Neural crest cell (in vitro differentiated cells): ENCODE data around the gene NFS1. TPM values are rescaled to one million over a fixed set of nuclear protein-coding genes. Genes with fewer than 3 reads are reported as not detected.

Source experiments
- DNase-seq: peaks from one replicate; pipeline ENCODE4 v3.0.0; 2021; ENCODE audit warnings: low read depth, mixed read lengths, low spot score
- H3K27ac Mint-ChIP-seq: one replicate; pipeline ENCODE4 v1.8.0; 2021; ENCODE audit warnings: mild to moderate bottlenecking, mixed read lengths; ENCODE audit not compliant: unreplicated experiment
- H3K27me3 Mint-ChIP-seq: 2 replicates; pipeline ENCODE4 v1.8.0; 2021; ENCODE audit warnings: low read depth, mild to moderate bottlenecking, mixed read lengths
- H3K36me3 Mint-ChIP-seq: 2 replicates; pipeline ENCODE4 v1.8.0; 2021; ENCODE audit warnings: low read depth, mild to moderate bottlenecking, mixed read lengths
- H3K4me1 Mint-ChIP-seq: 2 replicates; pipeline ENCODE4 v1.8.0; 2021; ENCODE audit warnings: mixed read lengths
- H3K4me3 Mint-ChIP-seq: one replicate; pipeline ENCODE4 v1.8.0; 2021; ENCODE audit warnings: mild to moderate bottlenecking, mixed read lengths
- H3K9me3 Mint-ChIP-seq: 2 replicates; pipeline ENCODE4 v1.8.0; 2021; ENCODE audit warnings: mixed read lengths
- total RNA-seq: library from RNA; stranded (reverse); gene quantifications from 2 replicates; pipeline ENCODE4 v1.2.1, GENCODE V29; 2021
- TF ChIP-seq, protein P1 (sequence below): fragments of 200-600 bp; sonication (generic); conservative IDR thresholded peaks from 2 replicates; pipeline ENCODE4 v1.5.0; 2021; ENCODE audit warnings: antibody characterized with exemption, mild to moderate bottlenecking

The NFS1 gene
- total RNA-seq, 1 donor from 2014 or later = 21.3 TPM

DNA sequence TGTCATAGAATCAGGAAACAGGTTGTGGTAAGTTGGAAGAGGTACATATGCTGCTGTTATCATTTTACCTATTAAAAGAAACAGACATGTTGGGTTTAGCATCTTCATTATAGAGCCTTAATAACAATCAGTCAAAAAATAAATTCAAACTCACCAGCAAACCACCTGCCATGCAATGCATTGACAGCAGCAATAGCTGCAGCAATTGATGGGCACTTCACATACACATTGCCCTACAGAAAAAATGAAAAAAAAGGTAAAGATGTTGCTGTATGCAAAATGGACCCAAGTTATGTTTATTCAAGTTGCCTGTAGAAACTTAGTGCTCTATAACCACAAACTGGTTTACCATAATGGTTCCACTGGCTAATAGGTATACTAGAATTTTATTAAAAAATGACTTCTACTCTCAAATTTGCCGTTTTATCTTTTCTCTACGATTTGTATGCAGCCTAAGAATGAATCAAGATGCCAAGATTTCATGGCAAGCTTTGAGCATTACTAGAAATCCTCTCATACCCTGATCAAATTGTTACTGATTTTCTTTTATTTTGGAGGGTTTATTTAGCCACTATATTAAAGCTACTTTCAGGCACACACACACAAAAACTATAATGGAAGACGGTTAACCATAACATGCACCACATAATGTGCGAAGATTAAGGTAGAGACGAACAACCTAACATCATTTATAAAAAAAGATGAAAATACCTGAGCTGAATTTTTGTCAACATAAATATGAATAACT, 5.5 kb upstream of the NFS1 start:
- peaks cover 3% of the 10 kb centered on the region for H3K27me3 Mint-ChIP-seq
- peaks cover 14% of the 10 kb centered on the region for H3K36me3 Mint-ChIP-seq
- H3K27ac Mint-ChIP-seq = peak overlapping the region; percentile 58
- no peak for DNase-seq
- peak overlapping the region; percentile 27 for H3K4me3 Mint-ChIP-seq
- H3K4me1 Mint-ChIP-seq = peaks cover 20% of the 10 kb centered on the region
- TF ChIP-seq, protein P1, sequence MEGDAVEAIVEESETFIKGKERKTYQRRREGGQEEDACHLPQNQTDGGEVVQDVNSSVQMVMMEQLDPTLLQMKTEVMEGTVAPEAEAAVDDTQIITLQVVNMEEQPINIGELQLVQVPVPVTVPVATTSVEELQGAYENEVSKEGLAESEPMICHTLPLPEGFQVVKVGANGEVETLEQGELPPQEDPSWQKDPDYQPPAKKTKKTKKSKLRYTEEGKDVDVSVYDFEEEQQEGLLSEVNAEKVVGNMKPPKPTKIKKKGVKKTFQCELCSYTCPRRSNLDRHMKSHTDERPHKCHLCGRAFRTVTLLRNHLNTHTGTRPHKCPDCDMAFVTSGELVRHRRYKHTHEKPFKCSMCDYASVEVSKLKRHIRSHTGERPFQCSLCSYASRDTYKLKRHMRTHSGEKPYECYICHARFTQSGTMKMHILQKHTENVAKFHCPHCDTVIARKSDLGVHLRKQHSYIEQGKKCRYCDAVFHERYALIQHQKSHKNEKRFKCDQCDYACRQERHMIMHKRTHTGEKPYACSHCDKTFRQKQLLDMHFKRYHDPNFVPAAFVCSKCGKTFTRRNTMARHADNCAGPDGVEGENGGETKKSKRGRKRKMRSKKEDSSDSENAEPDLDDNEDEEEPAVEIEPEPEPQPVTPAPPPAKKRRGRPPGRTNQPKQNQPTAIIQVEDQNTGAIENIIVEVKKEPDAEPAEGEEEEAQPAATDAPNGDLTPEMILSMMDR = no peak
- no peaks in the 10 kb centered on the region for H3K9me3 Mint-ChIP-seq

DNA sequence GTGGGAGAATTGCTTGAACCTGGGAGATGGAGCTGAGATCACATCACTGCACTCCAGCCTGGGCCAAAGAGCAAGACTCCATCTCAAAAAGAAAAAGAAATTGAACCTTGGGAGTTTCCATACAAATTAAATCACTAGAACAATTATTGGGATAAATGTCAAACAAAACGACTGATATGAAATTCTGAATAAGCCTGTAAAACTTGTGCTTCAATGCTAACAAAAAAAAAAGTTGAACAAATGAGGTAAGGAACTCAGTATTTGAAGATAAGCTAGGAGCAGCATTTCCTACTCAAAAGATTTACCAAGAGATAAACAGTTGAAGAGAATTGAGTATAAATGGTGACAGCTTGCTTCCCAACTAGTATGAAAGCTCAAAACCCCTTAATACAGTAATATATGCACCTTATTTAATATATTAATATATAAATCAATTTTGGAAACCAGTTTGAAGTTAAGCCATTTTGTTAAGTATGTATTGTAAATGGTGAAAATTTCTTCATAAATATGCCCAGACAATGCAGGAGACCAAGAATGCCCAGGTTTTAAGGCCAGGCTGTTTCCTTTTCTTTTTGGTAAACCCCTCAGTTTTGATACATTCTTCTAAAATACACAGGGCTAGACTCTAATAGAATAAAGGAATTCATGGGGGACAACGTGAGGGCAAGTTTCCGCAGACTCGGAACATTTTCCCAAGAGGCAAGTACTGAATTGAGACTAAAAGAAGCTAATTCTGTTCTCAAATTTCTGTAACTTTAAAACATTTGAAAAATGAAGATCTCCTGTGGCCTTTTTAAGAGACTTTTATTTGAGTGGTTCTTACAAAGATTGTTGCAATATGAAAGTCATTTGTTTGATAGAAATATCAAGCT, 3.9 kb upstream of the NFS1 start:
- Mint-ChIP-seq H3K36me3 (peaks cover 14% of the 10 kb centered on the region), H3K4me3 (peak overlapping the region; percentile 23), H3K27me3 (peaks cover 5% of the 10 kb centered on the region), H3K27ac (no peak overlapping the region), H3K9me3 (no peaks in the 10 kb centered on the region), H3K4me1 (peaks cover 23% of the 10 kb centered on the region)
- TF ChIP-seq, protein P1 = no peak
- DNase-seq = no peak

DNA sequence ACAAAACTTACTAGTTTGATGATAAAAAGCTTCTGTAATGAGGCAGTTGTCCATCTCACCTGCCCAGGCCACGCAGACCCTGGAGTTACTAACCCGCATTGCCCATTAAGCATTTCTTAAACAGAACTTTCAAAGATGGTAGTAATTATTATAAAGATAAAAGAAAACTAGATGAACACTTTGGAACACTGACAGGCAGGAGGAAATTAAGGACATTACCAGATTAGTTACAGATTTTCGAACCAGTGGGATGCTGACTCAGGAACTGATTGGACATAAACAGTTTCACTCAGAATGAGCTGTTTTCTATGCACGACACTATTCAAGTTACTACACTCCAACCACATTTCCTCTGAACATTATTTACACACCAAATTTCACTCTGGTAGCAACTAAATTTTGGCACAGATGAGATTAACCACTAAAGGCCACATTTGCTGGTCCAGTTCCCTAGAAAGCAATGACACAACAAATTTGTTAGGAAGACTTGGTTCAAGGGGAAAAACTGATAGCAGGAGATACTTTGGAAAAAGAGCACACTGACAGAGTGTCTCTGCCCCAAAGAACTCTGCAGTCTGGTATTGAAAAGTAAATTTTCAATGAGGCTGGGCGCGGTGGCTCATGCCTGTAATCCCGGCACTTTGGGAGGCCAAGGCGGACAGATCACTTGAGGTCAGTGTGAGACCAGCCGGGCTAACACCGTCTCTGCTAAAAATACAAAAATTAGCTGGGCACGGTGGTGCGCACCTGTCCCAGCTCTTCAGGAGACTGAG, 3.1 kb upstream of the NFS1 start:
- Mint-ChIP-seq H3K36me3 (peaks cover 14% of the 10 kb centered on the region), H3K4me3 (peak overlapping the region; percentile 76), H3K27me3 (peaks cover 5% of the 10 kb centered on the region), H3K4me1 (peaks cover 31% of the 10 kb centered on the region), H3K27ac (no peak overlapping the region), H3K9me3 (no peaks in the 10 kb centered on the region)
- TF ChIP-seq, protein P1 = no peak
- no peak for DNase-seq

DNA sequence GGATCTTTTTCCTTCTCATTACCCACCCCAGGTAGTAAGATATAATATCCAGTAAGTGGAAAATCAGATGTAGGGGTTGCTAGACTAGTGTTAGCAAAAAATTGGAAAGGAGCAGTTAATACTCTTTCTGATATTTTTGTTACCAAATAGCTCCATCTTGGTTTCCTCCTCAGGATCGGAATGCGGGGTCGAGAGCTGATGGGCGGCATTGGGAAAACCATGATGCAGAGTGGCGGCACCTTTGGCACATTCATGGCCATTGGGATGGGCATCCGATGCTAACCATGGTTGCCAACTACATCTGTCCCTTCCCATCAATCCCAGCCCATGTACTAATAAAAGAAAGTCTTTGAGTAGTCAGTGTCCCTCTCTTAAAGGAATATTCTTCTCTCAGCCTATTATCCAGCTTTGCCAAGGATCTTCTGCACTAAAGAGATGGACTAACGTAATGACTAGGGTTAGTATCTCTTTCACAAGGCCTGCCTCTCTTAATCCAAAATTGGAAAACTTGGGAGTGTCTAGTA, 1.5 kb upstream of the NFS1 start:
- peaks cover 16% of the 10 kb centered on the region for H3K36me3 Mint-ChIP-seq
- DNase-seq = no peak
- H3K27ac Mint-ChIP-seq = no peak overlapping the region
- peaks cover 32% of the 10 kb centered on the region for H3K4me1 Mint-ChIP-seq
- peak overlapping the region; percentile 90 for H3K4me3 Mint-ChIP-seq
- TF ChIP-seq, protein P1 = no peak
- peaks cover 5% of the 10 kb centered on the region for H3K27me3 Mint-ChIP-seq
- H3K9me3 Mint-ChIP-seq = no peaks in the 10 kb centered on the region
